ENCODE data around the gene TPTE.
"Not testable (repeated sequence)": the region's sequence is repeated elsewhere in the genome, so short reads cannot be mapped to it uniquely, and the experiment has no call there.

The TPTE gene

DNA sequence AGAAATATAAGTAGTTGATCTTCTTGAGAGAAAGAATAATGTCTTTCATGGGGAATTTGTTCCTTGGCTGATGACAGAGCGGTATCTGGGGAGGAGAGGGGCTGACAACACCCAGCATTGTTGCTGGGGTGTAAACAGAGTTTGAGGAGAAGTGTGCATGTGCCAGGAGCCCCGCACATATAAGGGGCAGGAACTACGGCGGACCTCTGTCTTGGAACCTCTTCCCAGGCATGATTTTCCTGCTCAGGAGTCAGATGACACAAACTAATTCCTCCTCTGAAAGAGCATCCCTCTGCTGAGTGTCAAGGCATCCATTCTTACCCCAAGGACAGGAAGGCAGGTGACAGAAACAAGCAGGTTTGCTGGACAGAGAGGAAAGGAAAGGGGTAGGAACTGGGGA is 119.1 kb downstream of the TPTE start:
- no peak for TF ChIP-seq JUND (IDR thresholded peaks at IDR 0.05; ENCODE audit: low read depth)
- in situ Hi-C loops (cut with HindIII; ENCODE audit: low pct_unique_long_range_greater_than_20kb, low sequenced_read_pairs): no loop called here
- no peak for DNase-seq (ENCODE audit: low read depth in 1 of 2, low spot score in 1 of 2)

DNA sequence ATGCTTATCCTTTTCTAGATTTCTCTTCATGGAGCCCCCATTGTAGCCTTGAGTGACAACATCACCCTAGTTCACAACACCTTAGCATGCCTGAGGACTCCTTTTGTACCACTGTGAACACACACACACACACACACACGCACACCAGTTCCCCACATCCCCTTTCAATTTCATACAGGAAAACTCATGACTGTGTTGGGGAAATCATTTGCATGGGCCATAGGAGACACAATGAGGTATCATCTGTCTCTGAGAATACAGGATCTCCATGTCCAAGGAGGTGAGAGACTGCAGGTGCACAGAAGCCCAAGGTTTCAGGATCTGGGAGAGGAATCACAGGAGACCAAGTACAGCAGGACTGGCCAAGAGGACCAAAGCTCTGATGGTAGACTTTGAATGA is 119.7 kb downstream of the TPTE start:
- no peak for TF ChIP-seq JUND (IDR thresholded peaks at IDR 0.05; ENCODE audit: low read depth)
- DNase-seq (ENCODE audit: low read depth in 1 of 2, low spot score in 1 of 2): no peak
- in situ Hi-C loops (cut with HindIII; ENCODE audit: low pct_unique_long_range_greater_than_20kb, low sequenced_read_pairs): no loop called here

DNA sequence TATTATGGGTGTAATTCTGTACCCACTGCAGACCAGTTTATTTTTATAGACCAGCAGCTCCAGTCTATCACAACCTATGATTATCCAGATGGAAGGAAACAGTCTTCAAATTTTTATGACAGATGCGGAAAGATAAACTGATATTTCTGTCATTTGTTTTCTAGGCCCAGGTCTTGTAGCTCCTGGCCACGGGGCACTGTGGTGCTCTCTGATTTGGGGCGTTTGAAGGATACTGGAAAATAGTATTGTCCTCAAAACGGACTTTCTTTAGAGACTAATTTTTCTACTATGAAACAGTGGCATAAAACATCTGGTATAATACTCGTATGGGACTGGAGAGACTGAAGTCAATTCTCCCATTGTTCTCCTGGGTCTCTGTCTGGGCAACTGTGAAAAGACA is 124.3 kb downstream of the TPTE start:
- in situ Hi-C loops (cut with HindIII; ENCODE audit: low pct_unique_long_range_greater_than_20kb, low sequenced_read_pairs); DNase-seq (ENCODE audit: low read depth in 1 of 2, low spot score in 1 of 2): not testable (repeated sequence)

DNA sequence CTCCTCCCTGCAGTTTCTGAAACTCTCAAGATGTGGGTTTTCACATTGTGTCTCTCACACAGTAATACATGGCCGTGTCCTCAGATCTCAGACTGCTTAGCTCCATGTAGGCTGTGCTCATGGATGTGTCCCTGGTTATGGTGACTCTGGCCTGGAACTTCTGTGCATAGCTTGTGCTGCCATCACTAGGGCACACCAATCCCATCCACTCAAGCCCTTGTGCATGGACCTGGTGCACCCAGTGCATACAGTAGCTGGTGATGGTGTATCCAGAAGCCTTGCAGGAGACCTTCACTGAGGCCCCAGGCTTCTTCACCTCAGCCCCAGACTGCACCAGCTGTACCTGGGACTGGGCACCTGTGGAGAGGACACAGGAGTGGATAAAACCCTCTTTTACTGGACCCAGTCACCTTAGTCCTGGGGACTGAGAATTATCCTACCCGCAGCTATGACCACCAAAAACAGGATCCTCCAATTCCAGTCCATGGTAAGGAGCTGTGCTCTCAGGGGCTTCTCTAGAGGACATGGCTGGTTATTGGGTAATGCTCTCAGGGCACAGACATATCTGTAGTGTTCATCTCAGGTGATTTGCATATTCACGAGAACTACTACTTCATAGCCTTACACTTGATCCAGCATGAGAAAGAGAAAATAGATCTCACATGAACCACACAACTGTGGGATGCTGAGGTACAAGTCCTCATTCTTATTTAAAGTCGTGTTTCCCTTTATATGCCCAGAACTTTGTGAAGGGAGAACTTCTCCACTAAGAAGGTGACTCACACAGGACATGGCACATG is 128.2 kb downstream of the TPTE start:
- in situ Hi-C loops (cut with HindIII; ENCODE audit: low pct_unique_long_range_greater_than_20kb, low sequenced_read_pairs); DNase-seq (ENCODE audit: low read depth in 1 of 2, low spot score in 1 of 2): not testable (repeated sequence)

DNA sequence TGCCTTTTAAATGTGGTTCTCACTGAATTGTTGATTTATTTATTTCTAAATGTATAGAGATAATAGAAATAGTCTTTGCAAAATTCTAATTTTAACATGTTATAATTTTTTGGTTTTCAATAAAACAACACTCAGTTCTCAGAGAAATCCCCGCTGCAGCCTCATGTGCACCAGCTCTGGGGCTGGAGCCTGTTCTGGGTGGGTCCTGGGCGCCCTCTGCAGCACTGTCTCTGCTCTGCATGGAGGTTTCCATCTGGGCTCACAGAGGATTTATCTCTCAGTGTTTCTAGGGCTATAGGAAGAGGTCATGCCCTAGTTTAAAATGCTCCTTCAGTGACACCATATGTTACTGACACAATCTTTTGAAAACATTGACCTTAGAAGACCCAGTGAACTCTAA is 128.9 kb downstream of the TPTE start:
- DNase-seq (ENCODE audit: low read depth in 1 of 2, low spot score in 1 of 2); in situ Hi-C loops (cut with HindIII; ENCODE audit: low pct_unique_long_range_greater_than_20kb, low sequenced_read_pairs): not testable (repeated sequence)

All from T47D (cell line).